ENCODE data around the gene POC1A.

DNA sequence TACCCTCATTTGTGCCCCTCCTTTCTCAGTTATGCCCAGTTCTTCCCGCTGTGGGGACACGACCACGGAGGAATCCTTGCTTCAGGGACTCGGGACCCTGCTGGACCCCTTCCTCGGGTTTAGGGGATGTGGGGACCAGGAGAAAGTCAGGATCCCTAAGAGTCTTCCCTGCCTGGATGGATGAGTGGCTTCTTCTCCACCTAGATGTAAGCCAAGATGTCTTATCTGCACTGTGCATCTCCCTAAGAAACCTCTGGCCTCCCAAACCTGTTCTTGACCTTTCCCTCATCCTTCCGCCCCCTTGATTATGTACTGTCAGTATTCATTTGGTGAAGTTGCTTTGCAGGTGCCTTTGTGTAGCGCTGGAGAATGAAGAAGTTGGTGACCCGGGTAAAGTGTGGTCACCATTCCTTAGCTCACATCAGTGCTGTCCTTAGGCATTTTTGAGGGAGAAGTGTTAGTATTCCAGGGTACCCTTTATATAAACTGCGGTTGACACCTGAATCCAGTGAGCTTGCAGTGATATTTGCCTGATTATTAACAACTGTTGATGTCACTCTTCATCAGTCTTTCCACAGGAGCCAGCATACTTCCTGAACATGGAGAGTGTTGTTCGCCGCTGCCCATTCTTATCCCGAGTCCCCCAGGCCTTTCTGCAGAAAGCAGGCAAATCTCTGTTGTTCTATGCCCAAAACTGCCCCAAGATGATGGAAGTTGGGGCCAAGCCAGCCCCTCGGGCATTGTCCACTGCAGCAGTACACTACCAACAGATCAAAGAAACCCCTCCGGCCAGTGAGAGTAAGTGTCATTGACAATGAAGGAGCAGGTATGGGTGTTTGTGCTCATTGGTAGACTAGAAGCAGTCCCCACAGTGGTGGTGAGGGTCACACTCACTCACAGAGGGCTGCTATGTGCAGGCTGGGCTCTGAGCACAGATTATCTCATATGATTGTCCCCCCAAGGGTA, 44.7 kb upstream of the POC1A start:
- TF ChIP-seq, protein P1, sequence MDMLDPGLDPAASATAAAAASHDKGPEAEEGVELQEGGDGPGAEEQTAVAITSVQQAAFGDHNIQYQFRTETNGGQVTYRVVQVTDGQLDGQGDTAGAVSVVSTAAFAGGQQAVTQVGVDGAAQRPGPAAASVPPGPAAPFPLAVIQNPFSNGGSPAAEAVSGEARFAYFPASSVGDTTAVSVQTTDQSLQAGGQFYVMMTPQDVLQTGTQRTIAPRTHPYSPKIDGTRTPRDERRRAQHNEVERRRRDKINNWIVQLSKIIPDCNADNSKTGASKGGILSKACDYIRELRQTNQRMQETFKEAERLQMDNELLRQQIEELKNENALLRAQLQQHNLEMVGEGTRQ (IDR thresholded peaks at IDR 0.05; ENCODE audit: borderline replicate concordance, low read depth, low read length), result no peak
- TF ChIP-seq, protein P2, sequence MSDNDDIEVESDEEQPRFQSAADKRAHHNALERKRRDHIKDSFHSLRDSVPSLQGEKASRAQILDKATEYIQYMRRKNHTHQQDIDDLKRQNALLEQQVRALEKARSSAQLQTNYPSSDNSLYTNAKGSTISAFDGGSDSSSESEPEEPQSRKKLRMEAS (IDR thresholded peaks at IDR 0.05; ENCODE audit: low read depth, low read length), result no peak
- TF ChIP-seq IKZF2 (IDR thresholded peaks at IDR 0.05) (no peak), HSF1 (IDR thresholded peaks at IDR 0.05; ENCODE audit: low read depth, low read length) (no peak), ZNF384 (IDR thresholded peaks at IDR 0.05; ENCODE audit: borderline replicate concordance, low read depth, low read length) (no peak)

Data from GM12878 (cell line).